Stimulated activated naive CD8-positive, alpha-beta T cell treated with anti-CD3 and anti-CD28 coated beads, Interleukin-15, amount 100 ng/mL, for 72 hours (primary cell): Measurements from ENCODE around the gene C1QTNF2.
"Not testable (repeated sequence)": the region's sequence is repeated elsewhere in the genome, so short reads cannot be mapped to it uniquely, and the experiment has no call there.

Experiments
- ATAC-seq: fragments of 150-1000 bp; cut with Tn5 transposase; 2 replicates; pipeline ENCODE4 v1.10.0; 2021; ENCODE audit warnings: mild to moderate bottlenecking, moderate library complexity
- DNase-seq, 2 donors: peaks; one replicate each; pipeline ENCODE4 v3.0.0; 2021 to 2022
- H3K27ac Mint-ChIP-seq, 2 donors: one replicate each; pipeline ENCODE4 v1.8.0; 2022; ENCODE audit warnings: mild to moderate bottlenecking in 2 of 2, mixed read lengths in 2 of 2, moderate library complexity in 2 of 2
- H3K27me3 Mint-ChIP-seq: one replicate; pipeline ENCODE4 v1.8.0; 2022; ENCODE audit warnings: mixed read lengths
- H3K4me1 Mint-ChIP-seq: one replicate; pipeline ENCODE4 v1.8.0; 2022; ENCODE audit warnings: mild to moderate bottlenecking, mixed read lengths
- H3K4me3 Mint-ChIP-seq, 2 donors: one replicate each; pipeline ENCODE4 v1.8.0; 2022; ENCODE audit warnings: mild to moderate bottlenecking in 2 of 2, mixed read lengths in 2 of 2, moderate library complexity in 1 of 2
- H3K9me3 Mint-ChIP-seq, 2 donors: one replicate each; pipeline ENCODE4 v1.8.0; 2022; ENCODE audit warnings: mixed read lengths in 2 of 2

C1QTNF2 gene

DNA sequence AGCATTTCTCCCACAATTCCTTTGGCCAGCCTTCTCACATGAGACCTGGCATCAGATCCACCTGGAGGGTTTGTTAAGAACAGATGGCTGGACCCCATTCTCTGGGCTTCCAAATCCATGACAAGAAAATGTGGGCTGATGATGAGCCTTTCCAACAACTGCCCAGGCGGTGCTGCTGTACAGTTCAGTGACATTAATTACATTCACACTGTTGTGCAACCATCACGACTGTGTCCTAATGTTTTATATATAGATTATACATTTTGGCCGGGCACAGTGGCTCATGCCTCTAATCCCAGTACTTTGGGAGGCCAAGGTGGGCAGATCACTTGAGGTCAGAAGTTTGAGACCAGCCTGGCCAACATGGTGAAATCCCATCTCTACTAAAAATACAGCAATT, 35.7 kb downstream of the C1QTNF2 start:
- not testable (repeated sequence) for H3K27me3 Mint-ChIP-seq, DNase-seq, H3K4me1 Mint-ChIP-seq, H3K9me3 Mint-ChIP-seq, H3K27ac Mint-ChIP-seq, H3K4me3 Mint-ChIP-seq, ATAC-seq

DNA sequence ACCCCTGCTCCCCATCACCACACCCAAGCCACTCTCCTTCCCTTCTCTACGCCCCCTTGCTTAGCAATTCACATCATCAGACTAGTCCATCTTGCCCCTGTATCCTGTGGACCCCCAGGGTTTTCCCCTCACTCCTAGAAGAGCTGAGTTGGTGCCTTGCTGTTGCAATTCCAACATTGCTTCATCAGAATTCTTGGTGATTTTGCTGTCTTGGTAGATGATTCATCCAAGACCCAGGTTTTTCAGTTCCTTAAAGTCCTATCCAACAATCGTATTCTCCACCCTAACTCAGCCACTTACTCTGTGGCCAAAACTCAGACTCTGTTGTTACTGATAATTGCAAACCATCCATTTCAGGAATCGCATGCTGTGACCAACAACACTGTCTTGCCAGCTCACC, 36.7 kb downstream of the C1QTNF2 start:
- DNase-seq: no peak

DNA sequence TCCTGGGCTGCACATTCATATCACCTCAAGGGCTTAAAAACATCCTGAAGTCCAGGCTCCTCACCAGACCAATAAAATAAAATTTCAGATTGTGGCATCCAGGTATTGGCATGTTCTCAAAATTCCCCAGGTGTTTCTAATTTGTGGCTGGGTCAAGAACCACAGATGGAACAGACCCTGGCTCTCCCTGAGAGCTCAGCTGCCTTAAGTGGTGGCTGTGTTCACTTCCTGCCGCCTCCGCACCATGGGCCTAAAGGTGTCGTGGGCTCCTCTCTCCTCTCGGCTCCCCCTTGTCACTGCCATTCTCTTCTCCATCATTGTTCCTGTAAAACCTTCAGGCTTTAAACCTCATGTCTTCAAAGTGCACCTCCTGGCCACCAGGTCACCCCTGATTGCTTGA, 40.2 kb downstream of the C1QTNF2 start:
- Mint-ChIP-seq H3K4me1 (no peaks in the 10 kb centered on the region), H3K9me3 (no peaks in the 10 kb centered on the region), H3K4me3 (no peak overlapping the region), H3K27me3 (no peaks in the 10 kb centered on the region), H3K27ac (no peak overlapping the region)
- ATAC-seq (peak; percentile 59), DNase-seq (no peak)

More for the DNA sequence above, 36.7 kb downstream of the C1QTNF2 start:
- H3K27me3 Mint-ChIP-seq: no peaks in the 10 kb centered on the region
- no peak overlapping the region for H3K4me3 Mint-ChIP-seq
- no peaks in the 10 kb centered on the region for H3K9me3 Mint-ChIP-seq
- no peaks in the 10 kb centered on the region for H3K4me1 Mint-ChIP-seq
- no peak for ATAC-seq
- peak overlapping the region in 1 of 2 donors; percentile 14 for H3K27ac Mint-ChIP-seq

DNA sequence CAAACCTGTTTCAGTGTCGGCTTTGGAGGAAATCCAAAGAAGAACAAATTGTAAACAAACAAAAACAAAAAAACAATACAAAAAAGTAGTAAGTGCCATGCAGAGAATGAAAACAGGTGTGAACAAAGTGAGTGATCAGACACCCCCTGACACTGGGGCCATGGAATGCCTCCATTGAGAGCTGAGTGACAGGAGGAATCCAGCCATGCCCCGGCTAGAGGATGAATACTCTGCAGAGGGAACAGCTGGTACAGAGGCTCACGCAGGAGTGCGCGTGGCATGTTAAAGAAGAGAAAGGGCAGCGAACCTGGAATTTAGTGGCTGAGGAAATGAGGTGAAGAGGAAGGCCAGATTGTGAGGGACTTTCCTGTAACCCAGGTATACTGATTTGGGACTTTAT, 42.6 kb downstream of the C1QTNF2 start:
- ATAC-seq: no peak
- Mint-ChIP-seq H3K4me3 (no peak overlapping the region), H3K9me3 (no peaks in the 10 kb centered on the region), H3K4me1 (no peaks in the 10 kb centered on the region), H3K27me3 (no peaks in the 10 kb centered on the region), H3K27ac (no peak overlapping the region)
- no peak for DNase-seq

DNA sequence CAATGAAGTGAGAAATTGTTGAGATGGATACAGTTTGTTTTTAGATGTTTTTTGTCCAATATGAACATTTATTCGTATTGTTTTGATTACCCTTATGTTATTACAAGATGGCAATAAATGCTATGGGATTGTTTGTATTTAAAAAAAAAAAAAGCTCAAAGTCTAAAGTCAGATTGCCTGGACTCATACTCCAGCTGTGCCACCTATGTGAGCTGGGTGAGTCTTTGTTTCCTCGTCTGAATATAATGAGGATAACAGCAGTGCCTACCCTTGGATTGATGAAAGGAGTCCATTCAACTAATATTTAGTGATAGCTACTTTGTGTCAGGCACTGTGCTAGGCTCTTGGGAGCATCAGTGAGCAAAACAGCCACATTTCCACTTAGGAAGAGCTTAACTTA, 43.4 kb downstream of the C1QTNF2 start:
- Mint-ChIP-seq H3K27me3 (no peaks in the 10 kb centered on the region), H3K9me3 (no peaks in the 10 kb centered on the region), H3K27ac (no peak overlapping the region), H3K4me1 (no peaks in the 10 kb centered on the region), H3K4me3 (no peak overlapping the region)
- DNase-seq (no peak), ATAC-seq (no peak)

DNA sequence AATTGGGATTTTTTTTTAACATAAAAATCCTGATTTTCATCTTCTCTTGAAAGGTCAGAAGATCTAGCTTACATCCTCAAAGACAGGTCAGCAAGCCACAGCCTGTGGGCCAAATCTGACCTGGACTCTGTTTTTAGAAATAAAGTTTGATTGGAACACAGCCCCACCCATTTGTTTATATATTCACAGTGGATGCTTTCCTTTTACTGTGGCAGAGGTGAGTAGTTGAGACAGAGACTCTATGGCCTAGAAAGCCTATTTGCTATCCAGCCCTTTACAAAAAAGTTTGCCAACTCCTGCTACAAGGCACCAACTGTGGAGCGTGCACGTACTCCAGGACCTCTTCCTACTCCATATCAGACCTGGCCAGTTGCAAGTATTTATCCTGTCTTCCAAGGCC, 44.7 kb downstream of the C1QTNF2 start:
- peaks cover 6% of the 10 kb centered on the region for H3K27me3 Mint-ChIP-seq
- no peak overlapping the region for H3K4me3 Mint-ChIP-seq
- H3K4me1 Mint-ChIP-seq: no peaks in the 10 kb centered on the region
- no peaks in the 10 kb centered on the region for H3K9me3 Mint-ChIP-seq
- ATAC-seq: no peak
- H3K27ac Mint-ChIP-seq: no peak overlapping the region
- no peak for DNase-seq

DNA sequence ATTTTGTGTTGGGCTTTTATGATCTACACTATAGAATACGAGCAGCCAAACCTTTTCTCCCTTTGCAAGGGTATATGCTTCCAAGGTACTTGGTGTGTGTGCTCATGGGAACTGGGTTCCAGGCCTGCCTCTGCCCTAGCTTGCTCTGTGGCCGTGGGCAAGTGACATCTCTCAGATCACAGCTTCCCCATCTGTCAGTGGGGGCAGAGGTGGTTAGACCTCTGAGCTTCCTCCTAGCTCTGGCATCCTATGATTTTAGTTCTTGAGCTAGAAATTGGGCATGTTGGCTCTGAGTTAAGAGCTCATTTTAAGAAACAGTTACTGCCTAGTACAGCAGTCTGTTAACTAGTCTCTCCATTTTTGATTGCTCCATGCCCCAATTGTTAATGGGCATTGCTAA, 45.5 kb downstream of the C1QTNF2 start:
- Mint-ChIP-seq H3K9me3 (no peaks in the 10 kb centered on the region), H3K27ac (no peak overlapping the region), H3K27me3 (peaks cover 13% of the 10 kb centered on the region), H3K4me1 (no peaks in the 10 kb centered on the region), H3K4me3 (no peak overlapping the region)
- ATAC-seq (no peak), DNase-seq (no peak)

DNA sequence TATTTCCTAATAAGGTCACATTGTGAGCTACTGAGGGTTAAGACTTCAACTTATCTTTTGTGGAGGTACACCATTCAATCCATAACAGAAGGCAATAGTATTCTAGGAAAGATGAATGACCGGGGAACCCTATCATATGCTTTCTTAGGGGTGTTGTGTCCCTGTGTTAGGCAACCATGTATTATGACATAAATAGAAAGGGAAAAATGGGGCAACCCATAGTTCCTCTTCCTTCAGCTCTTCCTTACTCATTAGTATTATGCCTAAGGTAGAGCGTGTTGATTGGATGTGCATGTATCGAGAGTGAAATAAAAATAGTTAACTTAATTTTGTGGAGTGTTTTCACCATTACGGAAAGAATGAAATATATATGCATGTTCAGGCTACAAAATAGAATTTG, 52.0 kb downstream of the C1QTNF2 start:
- Mint-ChIP-seq H3K9me3 (no peaks in the 10 kb centered on the region), H3K27ac (no peak overlapping the region), H3K27me3 (peaks cover 68% of the 10 kb centered on the region), H3K4me1 (no peaks in the 10 kb centered on the region), H3K4me3 (no peak overlapping the region)
- DNase-seq (no peak), ATAC-seq (no peak)

DNA sequence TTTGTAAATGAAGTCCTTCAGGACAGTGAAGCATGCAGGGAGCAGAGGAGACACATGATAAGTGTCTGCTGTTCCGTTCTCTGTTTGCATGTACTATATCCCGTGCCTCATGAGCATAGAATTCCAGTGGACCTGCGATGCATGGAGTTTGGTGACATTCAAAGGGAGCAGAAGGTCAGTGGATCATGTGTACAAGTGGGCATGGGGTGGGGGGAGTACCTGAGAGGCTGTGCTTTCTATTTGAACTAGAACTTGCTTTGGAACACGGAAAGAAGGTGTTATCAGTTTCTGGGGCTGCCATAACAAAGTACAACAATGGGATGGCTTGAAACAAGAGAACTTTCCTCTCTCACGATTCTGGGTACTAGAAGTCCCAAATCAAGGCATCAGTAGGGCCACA, 53.0 kb downstream of the C1QTNF2 start:
- Mint-ChIP-seq H3K4me3 (no peak overlapping the region), H3K27me3 (peaks cover 78% of the 10 kb centered on the region), H3K9me3 (no peaks in the 10 kb centered on the region), H3K27ac (no peak overlapping the region), H3K4me1 (peaks cover 8% of the 10 kb centered on the region)
- DNase-seq: no peak
- ATAC-seq: no peak

DNA sequence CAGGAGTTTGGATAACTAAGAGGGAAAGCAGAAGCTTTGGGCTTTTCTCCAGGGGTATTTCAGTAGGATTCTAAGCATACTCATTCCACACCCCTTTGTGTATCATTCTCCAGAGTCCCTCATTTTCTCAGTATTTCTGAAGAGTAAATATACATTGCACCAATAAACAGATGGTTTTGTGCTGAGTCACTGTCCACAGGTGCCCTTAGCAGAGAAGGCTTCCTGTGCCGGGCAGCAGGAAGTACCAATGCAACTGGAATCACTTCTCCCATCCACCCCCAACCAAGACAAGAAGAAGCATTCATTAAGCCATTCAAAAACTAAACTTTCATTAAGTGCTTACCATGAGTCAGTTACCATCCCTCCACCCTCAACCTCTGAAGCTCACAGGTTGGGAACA, 54.5 kb downstream of the C1QTNF2 start:
- Mint-ChIP-seq H3K27me3 (peaks cover 89% of the 10 kb centered on the region), H3K27ac (no peak overlapping the region), H3K4me1 (peaks cover 15% of the 10 kb centered on the region), H3K9me3 (no peaks in the 10 kb centered on the region), H3K4me3 (no peak overlapping the region)
- ATAC-seq: no peak
- DNase-seq: no peak

DNA sequence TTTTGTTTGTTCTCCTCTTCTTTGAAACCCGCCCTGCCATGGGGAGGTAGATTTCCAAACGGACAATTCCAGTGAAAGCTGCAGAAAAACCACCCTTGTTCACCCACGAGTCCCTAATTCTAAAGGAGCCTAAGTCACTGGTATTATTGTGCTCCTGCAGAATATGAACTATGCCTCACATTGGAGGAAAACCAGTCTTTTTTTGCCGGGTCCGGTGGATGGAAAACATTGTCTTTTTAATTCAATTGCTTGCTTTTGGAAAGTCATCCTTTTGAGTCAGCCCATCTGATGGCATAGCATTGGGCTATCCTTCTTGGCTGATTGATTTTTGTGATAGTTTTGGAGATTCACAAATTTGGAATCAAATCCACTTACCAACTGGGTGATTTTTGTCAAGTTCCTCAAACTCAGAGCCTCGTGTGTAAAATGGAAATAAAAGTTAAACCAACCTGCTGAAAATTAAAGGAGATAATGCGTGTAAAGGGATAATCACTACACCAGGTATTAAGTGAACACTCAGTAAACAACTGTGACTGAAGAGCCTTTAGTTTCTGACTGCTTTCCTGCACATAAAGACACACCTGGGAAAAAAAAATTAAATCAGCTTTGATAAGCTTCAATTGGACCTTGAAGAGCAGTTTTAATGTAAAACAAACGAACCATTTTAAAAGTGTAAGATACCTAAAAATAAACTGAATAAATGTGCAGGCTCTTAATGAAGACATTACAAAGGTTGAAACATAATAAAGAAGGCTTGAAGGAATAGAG, 57.3 kb downstream of the C1QTNF2 start:
- no peak for ATAC-seq
- H3K27me3 Mint-ChIP-seq: peaks cover 98% of the 10 kb centered on the region
- H3K9me3 Mint-ChIP-seq: no peaks in the 10 kb centered on the region
- H3K27ac Mint-ChIP-seq: peak overlapping the region in 1 of 2 donors; percentile 57
- H3K4me1 Mint-ChIP-seq: peaks cover 15% of the 10 kb centered on the region
- DNase-seq: no peak
- peak overlapping the region; percentile 79 to 86 for H3K4me3 Mint-ChIP-seq

DNA sequence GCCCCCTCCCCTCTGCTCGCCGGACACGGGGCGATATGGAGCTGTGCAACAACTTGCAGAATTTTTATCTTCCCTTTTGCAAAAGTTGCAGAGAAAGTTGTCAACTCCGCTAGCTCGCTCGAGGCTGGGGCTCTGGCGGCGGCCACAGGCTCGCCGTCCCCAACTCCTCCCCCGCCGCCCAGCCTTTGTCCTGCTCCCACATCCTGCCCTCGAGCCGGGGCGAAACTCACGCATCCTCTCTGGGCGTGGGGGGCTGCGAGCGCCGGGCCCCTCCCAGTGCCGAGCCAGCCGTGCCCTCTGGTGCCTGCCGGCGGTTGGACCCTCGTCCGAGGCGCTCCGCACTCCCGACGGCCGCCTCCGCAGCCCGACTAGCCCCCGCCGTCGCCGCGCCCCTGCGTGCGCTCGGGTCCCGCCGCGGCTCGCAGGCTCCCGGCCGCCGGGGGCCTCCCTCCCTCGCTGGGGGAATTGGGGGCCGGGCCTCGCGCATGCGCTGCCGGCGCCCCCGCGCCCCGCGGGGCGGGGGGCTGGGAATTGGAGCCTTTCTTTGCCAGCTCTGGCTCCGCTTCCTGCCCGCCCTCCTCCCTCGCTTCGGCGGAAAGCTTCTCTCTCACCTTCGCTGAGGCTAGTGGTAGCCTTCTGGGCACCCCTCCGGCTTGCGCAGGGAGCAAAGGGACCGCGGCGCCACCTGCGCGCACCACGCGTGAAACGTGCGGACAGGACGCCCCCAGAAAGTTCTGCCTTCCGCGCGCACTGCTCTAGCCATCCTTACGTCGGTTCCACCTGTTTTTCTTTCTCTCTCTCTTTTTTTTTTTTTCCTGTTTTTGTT, 58.1 kb downstream of the C1QTNF2 start, which contains the start of gene CCNJL:
Gene CCNJL, minus strand, starts transcription at position 431 of the 826 bp plus-strand sequence. CDS start 641 bp downstream, outside the sequence.
- H3K4me1 Mint-ChIP-seq: peaks cover 15% of the 10 kb centered on the region
- DNase-seq (peak; percentile 11 to 13), ATAC-seq (peak; percentile 64)
- H3K27me3 Mint-ChIP-seq: peaks cover 98% of the 10 kb centered on the region
- H3K27ac Mint-ChIP-seq: peak within 1 kb of the TSS in 1 of 2 donors; percentile 57
- H3K4me3 Mint-ChIP-seq: peak within 1 kb of the TSS; percentile 79 to 86
- no peaks in the 10 kb centered on the region for H3K9me3 Mint-ChIP-seq

DNA sequence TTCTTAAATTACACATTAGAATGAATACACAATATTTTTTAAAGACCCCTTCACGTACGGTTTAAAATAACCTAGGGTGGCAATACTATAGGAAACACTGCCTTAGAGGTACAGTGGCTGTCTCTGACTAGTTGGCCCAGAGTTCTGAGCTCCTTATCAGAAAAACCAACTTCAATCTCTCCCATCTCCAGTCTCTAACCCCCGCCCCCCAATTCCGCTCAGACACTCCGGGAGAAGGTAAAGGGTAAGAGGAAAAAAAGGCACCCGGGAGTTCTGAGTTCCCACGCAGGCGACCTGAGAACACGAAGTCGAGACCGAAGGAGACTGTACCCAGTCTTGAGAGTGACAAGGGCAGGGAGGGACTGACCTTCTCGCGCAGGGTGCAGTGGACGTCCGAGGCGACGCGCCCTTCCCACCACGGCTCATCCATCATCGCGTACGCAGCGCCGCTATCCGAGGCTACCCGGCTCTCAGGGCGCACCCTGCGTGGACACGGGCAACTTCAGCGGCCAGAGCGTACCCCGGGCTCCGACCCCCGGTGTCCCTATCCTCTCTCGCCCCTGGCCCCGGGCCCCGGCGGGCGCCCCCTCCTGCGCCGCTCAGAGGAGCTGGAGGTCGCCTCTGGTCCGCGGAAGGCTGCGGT, 58.8 kb downstream of the C1QTNF2 start:
- DNase-seq: no peak
- Mint-ChIP-seq H3K4me1 (peaks cover 15% of the 10 kb centered on the region), H3K27me3 (peaks cover 97% of the 10 kb centered on the region), H3K9me3 (no peaks in the 10 kb centered on the region), H3K27ac (no peak overlapping the region), H3K4me3 (peak overlapping the region; percentile 54 to 72)
- peak; percentile 52 for ATAC-seq

DNA sequence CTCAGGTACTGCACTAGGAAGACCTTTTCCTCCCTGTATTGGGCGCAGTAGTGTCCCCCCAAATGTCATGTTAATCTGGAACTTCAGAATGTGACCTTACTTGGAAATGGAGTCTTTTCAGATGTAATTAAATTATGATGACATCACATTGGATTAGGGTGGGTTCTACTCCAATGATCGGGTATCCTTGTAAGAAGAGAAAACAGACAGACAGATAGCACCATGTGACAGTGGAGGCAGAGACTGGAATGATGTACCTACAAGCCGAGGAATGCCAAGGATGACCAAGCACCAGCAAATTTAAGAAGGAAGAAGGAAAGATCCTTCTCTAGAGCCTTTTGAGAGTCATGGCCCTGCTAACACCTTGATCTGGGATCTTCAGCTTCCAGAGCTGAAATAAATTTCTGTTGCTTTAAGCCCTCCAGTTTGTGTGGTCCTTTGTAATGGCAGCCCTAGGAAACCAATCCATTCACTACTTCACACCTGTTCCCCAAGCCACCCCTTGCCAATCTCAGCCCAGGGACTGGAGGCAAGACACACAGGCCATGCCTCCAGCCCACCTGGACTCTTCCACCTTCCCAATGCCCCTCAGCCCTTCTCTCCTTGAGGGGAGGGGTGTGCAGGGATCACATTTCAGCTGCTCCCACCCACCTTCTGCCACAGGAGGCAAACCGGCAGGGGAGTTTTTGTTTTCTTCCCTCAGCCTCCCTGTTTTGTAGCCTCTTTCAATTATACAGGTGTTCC, 59.7 kb downstream of the C1QTNF2 start:
- H3K27ac Mint-ChIP-seq: no peak overlapping the region
- DNase-seq (no peak), ATAC-seq (no peak)
- peaks cover 15% of the 10 kb centered on the region for H3K4me1 Mint-ChIP-seq
- no peak overlapping the region for H3K4me3 Mint-ChIP-seq
- no peaks in the 10 kb centered on the region for H3K9me3 Mint-ChIP-seq
- peaks cover 94% of the 10 kb centered on the region for H3K27me3 Mint-ChIP-seq

DNA sequence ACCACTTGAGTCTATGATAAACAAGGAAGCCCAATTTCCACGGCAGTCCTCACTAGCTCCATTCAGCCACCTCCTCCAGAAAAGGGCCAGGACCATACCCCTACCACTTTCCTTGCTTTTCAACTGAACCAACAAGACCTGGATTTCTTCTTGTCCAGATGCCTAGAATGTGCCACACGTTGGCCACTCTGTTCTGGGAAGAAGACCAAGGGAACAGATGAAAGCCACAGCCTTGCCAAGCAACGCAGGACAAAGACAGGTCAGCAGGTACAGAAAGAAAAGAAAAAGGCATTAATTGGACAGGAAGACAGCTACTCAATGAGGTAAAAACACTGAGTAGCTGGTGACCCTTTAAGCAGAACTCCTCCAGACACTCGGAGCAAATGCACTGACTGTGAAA, 60.3 kb downstream of the C1QTNF2 start:
- no peak for ATAC-seq
- Mint-ChIP-seq H3K27ac (no peak overlapping the region), H3K4me1 (peaks cover 15% of the 10 kb centered on the region), H3K9me3 (no peaks in the 10 kb centered on the region), H3K27me3 (peaks cover 92% of the 10 kb centered on the region), H3K4me3 (no peak overlapping the region)
- no peak for DNase-seq
